ENCODE measurements around the gene CEP89.
"Not testable (repeated sequence)": the region's sequence is repeated elsewhere in the genome, so short reads cannot be mapped to it uniquely, and the experiment has no call there.

Gene CEP89

GRCh38 chr19:32837531-32837930, 134.2 kb downstream of the CEP89 start:
- no peaks in the 10 kb centered on the region for H3K27me3 ChIP-seq (replicated peaks; ENCODE audit: insufficient read depth, low read length)
- no peak overlapping the region for H3K4me3 ChIP-seq (ENCODE audit: low read length)
- DNase-seq = no peak
- no peaks in the 10 kb centered on the region for H3K4me1 ChIP-seq (ENCODE audit: low read length)
- no peak overlapping the region for H3K4me2 ChIP-seq (ENCODE audit: low read depth, low read length)
- H2AFZ ChIP-seq (ENCODE audit: low read length) = no peak overlapping the region
- no peak overlapping the region for H3K27ac ChIP-seq (ENCODE audit: low read length)
- H3K9me2 ChIP-seq (replicated peaks; ENCODE audit: insufficient read depth, low read length) = no peaks in the 10 kb centered on the region
- TF ChIP-seq, protein P1, sequence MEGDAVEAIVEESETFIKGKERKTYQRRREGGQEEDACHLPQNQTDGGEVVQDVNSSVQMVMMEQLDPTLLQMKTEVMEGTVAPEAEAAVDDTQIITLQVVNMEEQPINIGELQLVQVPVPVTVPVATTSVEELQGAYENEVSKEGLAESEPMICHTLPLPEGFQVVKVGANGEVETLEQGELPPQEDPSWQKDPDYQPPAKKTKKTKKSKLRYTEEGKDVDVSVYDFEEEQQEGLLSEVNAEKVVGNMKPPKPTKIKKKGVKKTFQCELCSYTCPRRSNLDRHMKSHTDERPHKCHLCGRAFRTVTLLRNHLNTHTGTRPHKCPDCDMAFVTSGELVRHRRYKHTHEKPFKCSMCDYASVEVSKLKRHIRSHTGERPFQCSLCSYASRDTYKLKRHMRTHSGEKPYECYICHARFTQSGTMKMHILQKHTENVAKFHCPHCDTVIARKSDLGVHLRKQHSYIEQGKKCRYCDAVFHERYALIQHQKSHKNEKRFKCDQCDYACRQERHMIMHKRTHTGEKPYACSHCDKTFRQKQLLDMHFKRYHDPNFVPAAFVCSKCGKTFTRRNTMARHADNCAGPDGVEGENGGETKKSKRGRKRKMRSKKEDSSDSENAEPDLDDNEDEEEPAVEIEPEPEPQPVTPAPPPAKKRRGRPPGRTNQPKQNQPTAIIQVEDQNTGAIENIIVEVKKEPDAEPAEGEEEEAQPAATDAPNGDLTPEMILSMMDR (IDR thresholded peaks at IDR 0.05; ENCODE audit: low read length) = no peak
- TF ChIP-seq EZH2phosphoT487 (IDR thresholded peaks at IDR 0.05; ENCODE audit: low read length) (no peak), EZH2 (optimal IDR thresholded peaks at IDR 0.05; ENCODE audit: low read depth, low read length) (no peak)
- H3K79me2 ChIP-seq (ENCODE audit: low read length) = no peaks in the 10 kb centered on the region
- no peaks in the 10 kb centered on the region for H3K36me3 ChIP-seq (replicated peaks; ENCODE audit: insufficient read depth, low read length)
- H3K9me3 ChIP-seq (replicated peaks; ENCODE audit: insufficient read depth, low read length) = no peaks in the 10 kb centered on the region
- H4K20me1 ChIP-seq (ENCODE audit: insufficient read depth, low read length) = no peaks in the 10 kb centered on the region
- no peak overlapping the region for H3K9ac ChIP-seq (ENCODE audit: low read length)
- H3F3A ChIP-seq (ENCODE audit: insufficient read depth, low read length) = no peaks in the 10 kb centered on the region

DNA sequence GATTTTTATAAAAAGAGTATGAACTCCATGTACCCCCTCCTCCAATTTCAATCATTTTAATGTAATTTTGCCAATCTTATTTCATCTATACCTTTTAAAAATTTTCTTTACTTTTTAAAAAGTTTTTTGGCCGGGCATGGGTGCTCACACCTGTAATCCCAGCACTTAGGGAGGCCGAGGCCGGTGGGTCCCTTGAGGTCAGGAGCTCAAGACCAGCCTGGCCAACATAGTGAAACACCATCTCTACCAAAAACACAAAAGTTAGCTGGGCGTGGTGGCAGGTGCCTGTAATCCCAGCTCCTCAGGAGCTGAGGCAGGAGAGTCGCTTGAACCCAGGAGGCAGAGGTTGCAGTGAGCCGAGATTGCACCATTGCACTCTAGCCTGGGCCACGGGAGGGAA, 138.4 kb downstream of the CEP89 start:
- H3K27me3 ChIP-seq (replicated peaks; ENCODE audit: insufficient read depth, low read length); H3F3A ChIP-seq (ENCODE audit: insufficient read depth, low read length); H3K27ac ChIP-seq (ENCODE audit: low read length); H3K9me2 ChIP-seq (replicated peaks; ENCODE audit: insufficient read depth, low read length); H3K9me3 ChIP-seq (replicated peaks; ENCODE audit: insufficient read depth, low read length); H3K4me3 ChIP-seq (ENCODE audit: low read length); H3K36me3 ChIP-seq (replicated peaks; ENCODE audit: insufficient read depth, low read length); H3K4me1 ChIP-seq (ENCODE audit: low read length); H4K20me1 ChIP-seq (ENCODE audit: insufficient read depth, low read length); H3K9ac ChIP-seq (ENCODE audit: low read length); DNase-seq; H3K79me2 ChIP-seq (ENCODE audit: low read length); H2AFZ ChIP-seq (ENCODE audit: low read length); H3K4me2 ChIP-seq (ENCODE audit: low read depth, low read length): not testable (repeated sequence)

DNA sequence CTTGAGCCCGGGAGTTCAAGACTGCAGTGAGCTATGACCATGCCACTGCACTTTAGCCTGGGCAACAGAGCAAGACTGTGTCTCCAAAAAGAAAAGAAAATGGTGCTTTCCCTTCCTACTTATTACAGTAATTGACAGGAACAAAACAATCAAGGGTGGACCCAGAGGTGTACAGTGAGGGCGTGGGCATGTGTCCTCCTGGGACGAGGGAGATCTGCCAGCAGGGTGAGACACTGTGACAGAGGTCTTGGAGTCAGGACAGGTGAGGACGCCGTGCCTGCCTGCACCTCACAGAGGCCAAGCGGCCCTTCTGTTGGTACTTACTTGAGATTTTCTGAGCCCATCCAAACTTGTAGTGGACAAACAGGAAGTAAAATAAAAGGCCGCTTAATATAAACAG, 138.9 kb downstream of the CEP89 start:
- H3K27ac ChIP-seq (ENCODE audit: low read length); H3F3A ChIP-seq (ENCODE audit: insufficient read depth, low read length); H3K4me2 ChIP-seq (ENCODE audit: low read depth, low read length); H3K9me2 ChIP-seq (replicated peaks; ENCODE audit: insufficient read depth, low read length); H3K9me3 ChIP-seq (replicated peaks; ENCODE audit: insufficient read depth, low read length); H2AFZ ChIP-seq (ENCODE audit: low read length); H3K36me3 ChIP-seq (replicated peaks; ENCODE audit: insufficient read depth, low read length); H3K4me1 ChIP-seq (ENCODE audit: low read length); H3K4me3 ChIP-seq (ENCODE audit: low read length); H3K79me2 ChIP-seq (ENCODE audit: low read length); H3K27me3 ChIP-seq (replicated peaks; ENCODE audit: insufficient read depth, low read length); H3K9ac ChIP-seq (ENCODE audit: low read length); H4K20me1 ChIP-seq (ENCODE audit: insufficient read depth, low read length); DNase-seq: not testable (repeated sequence)

DNA sequence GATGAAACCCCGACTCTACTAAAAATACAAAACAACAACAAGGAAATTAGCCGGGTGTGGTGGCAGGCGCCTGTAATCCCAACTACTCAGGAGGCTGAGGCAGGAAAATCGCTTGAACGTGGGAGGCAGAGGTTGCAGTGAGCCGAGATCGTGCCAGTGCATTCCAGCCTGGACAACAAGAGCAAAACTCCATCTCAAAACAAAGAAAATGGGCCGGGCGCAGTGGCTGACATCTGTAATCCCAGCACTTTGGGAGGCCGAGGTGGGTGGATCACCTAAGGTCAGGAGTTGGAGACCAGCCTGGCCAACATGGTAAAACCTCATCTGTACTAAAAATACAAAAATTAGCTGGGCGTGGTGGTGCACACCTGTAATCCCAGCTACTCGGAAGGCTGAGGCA, 139.7 kb downstream of the CEP89 start:
- H3K9ac ChIP-seq (ENCODE audit: low read length); H3K79me2 ChIP-seq (ENCODE audit: low read length); H3K4me1 ChIP-seq (ENCODE audit: low read length); H3F3A ChIP-seq (ENCODE audit: insufficient read depth, low read length); H3K9me3 ChIP-seq (replicated peaks; ENCODE audit: insufficient read depth, low read length); H3K4me2 ChIP-seq (ENCODE audit: low read depth, low read length); DNase-seq; H3K9me2 ChIP-seq (replicated peaks; ENCODE audit: insufficient read depth, low read length); H3K36me3 ChIP-seq (replicated peaks; ENCODE audit: insufficient read depth, low read length); H4K20me1 ChIP-seq (ENCODE audit: insufficient read depth, low read length); H3K4me3 ChIP-seq (ENCODE audit: low read length); H2AFZ ChIP-seq (ENCODE audit: low read length); H3K27me3 ChIP-seq (replicated peaks; ENCODE audit: insufficient read depth, low read length); H3K27ac ChIP-seq (ENCODE audit: low read length): not testable (repeated sequence)

GRCh38 chr19:32831611-32832010, 140.1 kb downstream of the CEP89 start:
- H3F3A ChIP-seq (ENCODE audit: insufficient read depth, low read length) = no peaks in the 10 kb centered on the region
- no peaks in the 10 kb centered on the region for H3K4me1 ChIP-seq (ENCODE audit: low read length)
- H3K9me2 ChIP-seq (replicated peaks; ENCODE audit: insufficient read depth, low read length) = no peaks in the 10 kb centered on the region
- no peaks in the 10 kb centered on the region for H3K9me3 ChIP-seq (replicated peaks; ENCODE audit: insufficient read depth, low read length)
- no peak overlapping the region for H3K9ac ChIP-seq (ENCODE audit: low read length)
- H3K36me3 ChIP-seq (replicated peaks; ENCODE audit: insufficient read depth, low read length) = no peaks in the 10 kb centered on the region
- no peak overlapping the region for H3K4me2 ChIP-seq (ENCODE audit: low read depth, low read length)
- H3K4me3 ChIP-seq (ENCODE audit: low read length) = no peak overlapping the region
- no peaks in the 10 kb centered on the region for H3K27me3 ChIP-seq (replicated peaks; ENCODE audit: insufficient read depth, low read length)
- no peak for DNase-seq
- H3K27ac ChIP-seq (ENCODE audit: low read length) = no peak overlapping the region
- no peak overlapping the region for H2AFZ ChIP-seq (ENCODE audit: low read length)
- TF ChIP-seq, protein P1 (IDR thresholded peaks at IDR 0.05; ENCODE audit: low read length) = no peak
- TF ChIP-seq EZH2phosphoT487 (IDR thresholded peaks at IDR 0.05; ENCODE audit: low read length) (no peak), EZH2 (optimal IDR thresholded peaks at IDR 0.05; ENCODE audit: low read depth, low read length) (no peak)
- H4K20me1 ChIP-seq (ENCODE audit: insufficient read depth, low read length) = no peaks in the 10 kb centered on the region
- H3K79me2 ChIP-seq (ENCODE audit: low read length) = no peaks in the 10 kb centered on the region
